ENCODE data around the gene COBL.
"Not testable (repeated sequence)": the region's sequence is repeated elsewhere in the genome, so short reads cannot be mapped to it uniquely, and the experiment has no call there.

The COBL gene

DNA sequence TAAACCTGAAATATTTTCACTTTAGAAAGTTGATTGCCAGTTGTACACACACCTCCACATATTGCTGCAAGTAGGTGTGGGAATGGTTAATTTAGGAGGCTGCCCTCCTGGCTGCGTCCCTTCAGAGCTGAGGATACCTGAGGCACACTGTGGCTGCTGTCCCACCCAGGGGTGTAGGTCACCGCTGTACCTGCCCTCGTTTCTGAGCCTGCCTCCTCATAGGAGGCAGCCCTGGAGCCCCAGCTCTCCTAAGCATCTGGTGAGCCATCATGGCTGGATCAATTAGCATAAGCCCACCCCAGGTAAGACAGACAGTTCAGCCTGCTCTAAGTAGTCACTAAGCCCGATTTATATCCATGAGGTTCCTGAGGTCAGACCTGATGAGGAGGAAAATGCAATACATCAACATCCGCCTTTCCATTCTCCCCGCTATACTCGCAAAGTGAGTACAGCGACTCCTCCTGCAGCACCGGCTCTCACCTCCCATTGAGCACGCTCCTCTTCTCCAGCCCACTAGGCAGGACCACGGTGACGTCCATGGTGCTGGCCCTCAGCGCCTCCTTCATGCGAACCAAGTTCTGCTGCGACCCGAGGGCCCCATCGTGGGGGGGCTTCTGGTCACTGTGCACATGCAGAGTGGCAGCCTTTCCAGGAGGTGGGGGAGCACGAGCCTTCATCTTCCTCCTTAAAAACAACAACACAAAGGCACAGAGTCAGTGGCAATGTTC lies 97.2 kb downstream of the COBL start:
- Histone ChIP-seq H3K4me3 (ENCODE audit: extremely low read depth, insufficient read depth, low read length, poor library complexity, severe bottlenecking) (no peak overlapping the region), H3K4me1 (ENCODE audit: control insufficient read depth, insufficient read depth, low read length, poor library complexity, severe bottlenecking) (no peaks in the 10 kb centered on the region), H3K36me3 (ENCODE audit: control insufficient read depth, insufficient read depth, low read length) (no peaks in the 10 kb centered on the region), H3K27ac (ENCODE audit: low read depth, low read length, severe bottlenecking) (no peak overlapping the region), H3K9me3 (ENCODE audit: control insufficient read depth, low read length) (no peaks in the 10 kb centered on the region)
- 88 to 95% methylated on average over 14 to 15 of the region's 18 CpGs for WGBS, 2 experiments (ENCODE audit: insufficient coverage in 2 of 2)

DNA sequence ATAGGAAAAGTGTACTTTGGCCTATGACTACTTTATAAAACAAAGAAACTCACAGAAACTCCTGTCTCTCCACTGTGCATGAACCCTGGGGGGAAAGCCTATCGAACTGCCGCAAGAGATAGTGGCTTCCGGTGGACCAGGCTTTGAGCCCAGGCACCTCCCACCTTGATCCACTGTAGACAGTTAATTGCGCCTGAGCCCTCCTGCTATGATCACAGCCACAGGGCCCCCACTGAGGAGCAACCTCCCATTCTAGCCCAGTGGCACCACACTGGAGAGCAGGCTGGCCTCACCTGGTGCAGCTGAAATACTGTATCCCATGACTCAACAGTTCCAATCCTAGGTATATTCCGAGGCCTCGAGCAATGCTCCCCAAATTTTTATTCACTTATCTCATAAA lies 98.8 kb downstream of the COBL start:
- no peaks in the 10 kb centered on the region for H3K36me3 ChIP-seq (ENCODE audit: control insufficient read depth, insufficient read depth, low read length)
- 88 to 94% methylated on average over 5 of the region's 6 CpGs for WGBS, 2 experiments (ENCODE audit: insufficient coverage in 2 of 2)
- no peaks in the 10 kb centered on the region for H3K9me3 ChIP-seq (ENCODE audit: control insufficient read depth, low read length)
- no peaks in the 10 kb centered on the region for H3K4me1 ChIP-seq (ENCODE audit: control insufficient read depth, insufficient read depth, low read length, poor library complexity, severe bottlenecking)
- no peak overlapping the region for H3K27ac ChIP-seq (ENCODE audit: low read depth, low read length, severe bottlenecking)
- no peak overlapping the region for H3K4me3 ChIP-seq (ENCODE audit: extremely low read depth, insufficient read depth, low read length, poor library complexity, severe bottlenecking)

DNA sequence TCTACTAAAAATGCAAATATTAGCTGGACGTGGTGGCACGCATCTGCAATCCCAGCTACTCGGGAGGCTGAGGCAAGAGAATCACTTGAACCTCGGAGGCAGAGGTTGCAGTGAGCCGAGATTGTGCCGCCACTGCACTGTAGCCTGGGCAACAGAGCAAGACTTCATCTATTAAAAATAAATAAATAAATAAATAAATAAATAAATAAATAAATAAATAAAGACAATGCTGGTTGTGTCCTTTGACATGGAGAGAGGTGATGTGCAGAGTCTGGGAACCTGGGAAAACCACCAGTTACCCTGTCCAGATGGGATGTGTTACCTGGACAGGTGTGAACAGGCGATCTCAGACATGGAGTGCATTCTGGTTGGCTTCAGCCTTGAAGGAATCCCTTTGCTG lies 102.5 kb downstream of the COBL start:
- no peak overlapping the region for H3K27ac ChIP-seq (ENCODE audit: low read depth, low read length, severe bottlenecking)
- H3K9me3 ChIP-seq (ENCODE audit: control insufficient read depth, low read length): no peaks in the 10 kb centered on the region
- H3K36me3 ChIP-seq (ENCODE audit: control insufficient read depth, insufficient read depth, low read length): no peaks in the 10 kb centered on the region
- H3K4me1 ChIP-seq (ENCODE audit: control insufficient read depth, insufficient read depth, low read length, poor library complexity, severe bottlenecking): peaks cover 9% of the 10 kb centered on the region
- WGBS, 2 experiments (ENCODE audit: insufficient coverage in 2 of 2): 88 to 92% methylated on average over 4 to 5 of the region's 7 CpGs
- H3K4me3 ChIP-seq (ENCODE audit: extremely low read depth, insufficient read depth, low read length, poor library complexity, severe bottlenecking): no peak overlapping the region

DNA sequence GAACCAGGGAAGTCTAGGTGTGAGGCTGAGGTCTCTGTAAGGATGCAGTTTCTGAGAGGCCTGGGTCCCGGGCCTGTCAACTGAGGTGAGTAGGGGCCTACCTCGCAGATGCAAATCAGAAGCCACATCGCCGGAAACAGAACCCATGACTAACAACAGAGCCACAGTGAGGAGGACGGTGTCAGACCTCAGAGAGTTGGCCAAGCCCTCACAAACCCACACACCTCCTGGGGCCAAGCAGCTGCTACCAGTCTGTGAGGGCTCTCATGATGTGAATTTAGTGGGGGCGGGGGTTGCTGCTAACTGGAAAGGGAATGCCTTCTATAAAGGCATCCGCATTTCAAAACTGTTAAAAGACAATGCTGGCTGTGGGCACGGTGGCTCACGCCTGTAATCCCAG lies 103.0 kb downstream of the COBL start:
- Histone ChIP-seq H3K36me3 (ENCODE audit: control insufficient read depth, insufficient read depth, low read length) (no peaks in the 10 kb centered on the region), H3K27ac (ENCODE audit: low read depth, low read length, severe bottlenecking) (no peak overlapping the region), H3K9me3 (ENCODE audit: control insufficient read depth, low read length) (no peaks in the 10 kb centered on the region), H3K4me1 (ENCODE audit: control insufficient read depth, insufficient read depth, low read length, poor library complexity, severe bottlenecking) (peaks cover 12% of the 10 kb centered on the region), H3K4me3 (ENCODE audit: extremely low read depth, insufficient read depth, low read length, poor library complexity, severe bottlenecking) (no peak overlapping the region)
- WGBS, 2 experiments (ENCODE audit: insufficient coverage in 2 of 2): 86 to 94% methylated on average over 4 of the region's 9 CpGs

DNA sequence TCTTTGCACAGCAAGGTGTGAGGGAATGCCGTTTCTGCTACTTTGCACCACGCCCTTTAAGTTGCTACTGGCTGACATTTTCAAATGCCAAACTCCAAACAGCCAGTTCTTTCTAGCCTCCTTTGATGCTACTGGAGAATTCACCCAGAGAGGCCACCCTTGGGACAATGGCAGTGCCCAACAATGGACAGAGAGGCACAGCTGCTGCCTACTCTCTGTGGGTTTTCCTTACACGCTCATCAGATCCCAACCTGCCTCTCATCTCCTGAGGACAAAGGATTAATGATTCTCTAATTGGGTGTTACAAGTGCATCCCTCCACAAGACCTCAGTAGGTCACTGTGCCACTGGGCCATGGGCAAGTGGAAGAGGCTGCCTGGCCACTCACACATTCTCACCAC lies 105.8 kb downstream of the COBL start:
- Histone ChIP-seq H3K4me3 (ENCODE audit: extremely low read depth, insufficient read depth, low read length, poor library complexity, severe bottlenecking) (no peak overlapping the region), H3K27ac (ENCODE audit: low read depth, low read length, severe bottlenecking) (no peak overlapping the region), H3K9me3 (ENCODE audit: control insufficient read depth, low read length) (no peaks in the 10 kb centered on the region), H3K4me1 (ENCODE audit: control insufficient read depth, insufficient read depth, low read length, poor library complexity, severe bottlenecking) (peaks cover 12% of the 10 kb centered on the region), H3K36me3 (ENCODE audit: control insufficient read depth, insufficient read depth, low read length) (no peaks in the 10 kb centered on the region)
- 93% methylated on average over 2 of the region's 3 CpGs; no CpG with 5 or more reads in 1 of the 2 experiments for WGBS, 2 experiments (ENCODE audit: insufficient coverage in 2 of 2)

DNA sequence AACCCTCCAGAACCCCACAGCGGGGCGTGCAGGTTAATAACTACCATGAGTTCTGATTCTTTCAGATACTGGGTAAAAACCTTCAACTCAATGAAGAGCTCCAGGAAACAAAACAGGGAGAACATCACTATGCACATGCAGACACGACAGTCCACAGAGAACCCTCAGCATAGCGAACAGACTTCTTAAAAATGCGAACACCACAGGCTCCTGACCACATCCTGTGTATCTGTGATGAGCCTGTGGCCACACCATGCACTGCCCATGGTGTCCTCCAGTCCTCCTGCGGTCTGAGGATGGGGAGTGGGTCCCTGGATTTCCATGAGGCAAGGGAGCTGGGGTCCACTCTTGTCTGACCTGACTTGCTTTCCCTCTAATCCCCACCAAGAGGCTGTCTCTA lies 107.2 kb downstream of the COBL start:
- Histone ChIP-seq H3K4me1 (ENCODE audit: control insufficient read depth, insufficient read depth, low read length, poor library complexity, severe bottlenecking) (peaks cover 12% of the 10 kb centered on the region), H3K4me3 (ENCODE audit: extremely low read depth, insufficient read depth, low read length, poor library complexity, severe bottlenecking) (no peak overlapping the region), H3K9me3 (ENCODE audit: control insufficient read depth, low read length) (no peaks in the 10 kb centered on the region), H3K36me3 (ENCODE audit: control insufficient read depth, insufficient read depth, low read length) (no peaks in the 10 kb centered on the region), H3K27ac (ENCODE audit: low read depth, low read length, severe bottlenecking) (no peak overlapping the region)
- 83 to 85% methylated on average over 5 of the region's 6 CpGs for WGBS, 2 experiments (ENCODE audit: insufficient coverage in 2 of 2)

DNA sequence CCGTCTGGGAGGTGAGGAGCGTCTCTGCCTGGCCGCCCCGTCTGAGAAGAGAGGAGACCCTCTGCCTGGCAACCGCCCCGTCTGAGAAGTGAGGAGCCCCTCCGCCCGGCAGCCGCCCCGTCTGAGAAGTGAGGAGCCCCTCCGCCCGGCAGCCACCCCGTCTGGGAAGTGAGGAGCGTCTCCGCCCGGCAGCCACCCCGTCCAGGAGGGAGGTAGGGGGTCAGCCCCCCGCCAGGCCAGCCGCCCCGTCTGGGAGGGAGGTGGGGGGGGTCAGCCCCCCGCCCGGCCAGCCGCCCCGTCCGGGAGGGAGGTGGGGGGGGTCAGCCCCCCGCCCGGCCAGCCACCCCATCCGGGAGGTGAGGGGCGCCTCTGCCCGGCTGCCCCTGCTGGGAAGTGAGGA lies 108.5 kb downstream of the COBL start:
- H3K4me1 ChIP-seq (ENCODE audit: control insufficient read depth, insufficient read depth, low read length, poor library complexity, severe bottlenecking): peaks cover 12% of the 10 kb centered on the region
- not testable (repeated sequence) for H3K36me3 ChIP-seq (ENCODE audit: control insufficient read depth, insufficient read depth, low read length); H3K27ac ChIP-seq (ENCODE audit: low read depth, low read length, severe bottlenecking); H3K9me3 ChIP-seq (ENCODE audit: control insufficient read depth, low read length); H3K4me3 ChIP-seq (ENCODE audit: extremely low read depth, insufficient read depth, low read length, poor library complexity, severe bottlenecking)
- WGBS, 2 experiments (ENCODE audit: insufficient coverage in 2 of 2): 100% methylated on average over 2 of the region's 30 CpGs; no CpG with 5 or more reads in 1 of the 2 experiments

DNA sequence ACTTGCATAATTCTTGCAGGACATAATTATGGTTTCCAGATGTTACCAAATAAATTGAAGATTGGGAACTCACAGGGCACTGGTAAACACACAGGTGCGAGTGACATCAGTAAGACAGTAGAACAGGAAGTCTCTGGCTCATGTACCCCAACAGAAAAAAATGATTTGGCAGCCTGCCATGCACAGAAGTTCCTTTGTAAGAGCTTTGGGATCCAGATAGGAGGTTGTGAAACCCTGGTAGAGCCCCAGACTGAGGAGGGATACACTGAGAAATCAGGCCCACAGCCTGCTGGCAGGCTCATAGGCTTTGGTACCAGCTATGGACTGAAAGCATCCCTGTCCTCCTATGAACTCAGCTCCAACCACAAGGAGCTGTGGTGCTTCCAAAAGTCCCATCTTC lies 118.0 kb downstream of the COBL start:
- Histone ChIP-seq H3K4me1 (ENCODE audit: control insufficient read depth, insufficient read depth, low read length, poor library complexity, severe bottlenecking) (no peaks in the 10 kb centered on the region), H3K27ac (ENCODE audit: low read depth, low read length, severe bottlenecking) (no peak overlapping the region), H3K9me3 (ENCODE audit: control insufficient read depth, low read length) (no peaks in the 10 kb centered on the region), H3K4me3 (ENCODE audit: extremely low read depth, insufficient read depth, low read length, poor library complexity, severe bottlenecking) (no peak overlapping the region), H3K36me3 (ENCODE audit: control insufficient read depth, insufficient read depth, low read length) (no peaks in the 10 kb centered on the region)
- 75 to 100% methylated on average over 1 of the region's 1 CpG for WGBS, 2 experiments (ENCODE audit: insufficient coverage in 2 of 2)

DNA sequence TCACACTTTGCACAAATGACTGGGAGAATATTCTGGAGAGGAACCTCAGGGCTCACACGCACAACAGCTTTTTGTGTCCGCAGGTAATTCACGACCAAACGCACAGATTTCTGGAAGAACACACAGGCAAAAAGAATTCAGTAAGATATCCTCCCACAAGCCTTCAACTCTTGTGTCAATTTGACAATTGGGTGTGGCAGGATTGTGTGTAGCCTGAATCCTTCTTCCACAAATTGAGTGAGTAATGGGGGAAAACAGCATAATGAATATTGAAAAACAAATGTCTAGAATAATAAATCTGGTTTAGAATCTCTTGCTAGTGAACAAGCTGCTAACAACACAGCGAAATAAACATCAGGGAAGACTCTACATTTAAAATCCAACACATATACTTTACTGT lies 125.6 kb downstream of the COBL start:
- Histone ChIP-seq H3K27ac (ENCODE audit: low read depth, low read length, severe bottlenecking) (no peak overlapping the region), H3K4me1 (ENCODE audit: control insufficient read depth, insufficient read depth, low read length, poor library complexity, severe bottlenecking) (peaks cover 16% of the 10 kb centered on the region), H3K4me3 (ENCODE audit: extremely low read depth, insufficient read depth, low read length, poor library complexity, severe bottlenecking) (no peak overlapping the region), H3K36me3 (ENCODE audit: control insufficient read depth, insufficient read depth, low read length) (no peaks in the 10 kb centered on the region), H3K9me3 (ENCODE audit: control insufficient read depth, low read length) (no peaks in the 10 kb centered on the region)
- WGBS, 2 experiments (ENCODE audit: insufficient coverage in 2 of 2): 83 to 93% methylated on average over 2 to 4 of the region's 5 CpGs

DNA sequence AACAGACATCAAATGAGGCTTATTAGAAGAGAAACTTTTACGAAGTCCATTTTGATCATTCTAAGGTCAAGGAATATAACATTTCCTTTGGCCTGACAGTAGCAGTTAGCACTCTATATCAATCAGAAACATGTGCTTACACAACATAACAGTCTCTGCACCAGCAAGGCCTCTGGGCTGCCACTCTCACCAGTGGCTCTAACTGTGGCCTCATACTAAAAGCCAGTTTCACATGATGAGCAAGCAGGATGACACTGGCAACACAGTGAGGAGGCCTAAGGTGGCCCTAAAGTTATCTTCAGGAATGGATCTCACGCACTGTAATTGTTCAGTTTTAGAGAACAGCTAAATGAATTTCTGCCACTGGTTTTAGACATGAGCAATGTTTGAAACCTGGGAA lies 126.8 kb downstream of the COBL start:
- H3K36me3 ChIP-seq (ENCODE audit: control insufficient read depth, insufficient read depth, low read length): no peaks in the 10 kb centered on the region
- H3K4me1 ChIP-seq (ENCODE audit: control insufficient read depth, insufficient read depth, low read length, poor library complexity, severe bottlenecking): peaks cover 18% of the 10 kb centered on the region
- H3K4me3 ChIP-seq (ENCODE audit: extremely low read depth, insufficient read depth, low read length, poor library complexity, severe bottlenecking): no peak overlapping the region
- no peak overlapping the region for H3K27ac ChIP-seq (ENCODE audit: low read depth, low read length, severe bottlenecking)
- no peaks in the 10 kb centered on the region for H3K9me3 ChIP-seq (ENCODE audit: control insufficient read depth, low read length)
- WGBS, 2 experiments (ENCODE audit: insufficient coverage in 2 of 2): 86 to 92% methylated on average over 2 of the region's 2 CpGs

DNA sequence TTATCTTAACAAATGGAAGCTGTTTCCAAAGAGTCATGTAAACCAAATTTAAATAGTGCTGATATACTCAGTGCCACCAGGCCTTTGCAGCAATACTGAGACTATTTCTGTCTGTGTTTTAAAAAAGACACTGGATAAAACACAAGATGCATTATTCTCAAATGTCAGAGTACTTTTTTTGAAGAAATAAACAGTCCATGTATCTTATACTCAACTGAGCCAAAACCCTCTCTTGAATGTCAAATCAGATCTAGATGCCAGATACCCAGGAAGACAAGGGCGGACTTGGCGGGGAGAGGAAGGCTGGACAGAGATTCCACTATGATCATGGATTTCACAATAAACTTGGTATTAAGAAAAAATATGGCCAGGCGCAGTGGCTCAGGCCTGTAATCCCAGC lies 127.6 kb downstream of the COBL start:
- WGBS, 2 experiments (ENCODE audit: insufficient coverage in 2 of 2): 80 to 97% methylated on average over 2 to 3 of the region's 3 CpGs
- H3K9me3 ChIP-seq (ENCODE audit: control insufficient read depth, low read length): no peaks in the 10 kb centered on the region

More for the DNA sequence above, 127.6 kb downstream of the COBL start:
- Histone ChIP-seq H3K27ac (ENCODE audit: low read depth, low read length, severe bottlenecking) (no peak overlapping the region), H3K4me3 (ENCODE audit: extremely low read depth, insufficient read depth, low read length, poor library complexity, severe bottlenecking) (no peak overlapping the region), H3K4me1 (ENCODE audit: control insufficient read depth, insufficient read depth, low read length, poor library complexity, severe bottlenecking) (peaks cover 18% of the 10 kb centered on the region), H3K36me3 (ENCODE audit: control insufficient read depth, insufficient read depth, low read length) (no peaks in the 10 kb centered on the region)
